H1 (cell line): ENCODE measurements around the gene KCNMA1.

Experiments used
- CREB1 ChIP-seq: IDR thresholded peaks from 2 replicates; pipeline ENCODE4 v1.6.1; 2012; ENCODE audit warnings: inconsistent platforms
- SIN3A ChIP-seq, 2 experiments: IDR thresholded peaks in 1 of 2; conservative IDR thresholded peaks in 1 of 2; 2 replicates each; pipeline ENCODE4 v1.6.1; 2011 to 2012; ENCODE audit warnings: low read length in 2 of 2, improper control_type of control experiment in 1 of 2, low read depth in 1 of 2, mild to moderate bottlenecking in 1 of 2
- SP1 ChIP-seq: IDR thresholded peaks from 2 replicates; pipeline ENCODE4 v1.6.1; 2011; ENCODE audit warnings: low read depth, low read length
- TF ChIP-seq, protein P1 (sequence below), 3 experiments: IDR thresholded peaks; 1 replicate in 2 of 3; 2 replicates in 1 of 3; pipeline versions ENCODE4 v1.5.1 to v1.6.1; 2011; ENCODE audit warnings: low read length in 3 of 3, mild to moderate bottlenecking in 3 of 3, inconsistent platforms in 2 of 3, low read depth in 1 of 3, moderate library complexity in 1 of 3; ENCODE audit not compliant: insufficient read depth in 1 of 3; ENCODE audit errors: control extremely low read depth in 1 of 3
- TF ChIP-seq, protein P2 (sequence below): IDR thresholded peaks from 2 replicates; pipeline ENCODE4 v1.6.1; 2011; ENCODE audit warnings: low read length, improper control_type of control experiment

GRCh38 chr10:77433546-77433945 lies 204.1 kb downstream of the KCNMA1 start:
- TF ChIP-seq, protein P1, sequence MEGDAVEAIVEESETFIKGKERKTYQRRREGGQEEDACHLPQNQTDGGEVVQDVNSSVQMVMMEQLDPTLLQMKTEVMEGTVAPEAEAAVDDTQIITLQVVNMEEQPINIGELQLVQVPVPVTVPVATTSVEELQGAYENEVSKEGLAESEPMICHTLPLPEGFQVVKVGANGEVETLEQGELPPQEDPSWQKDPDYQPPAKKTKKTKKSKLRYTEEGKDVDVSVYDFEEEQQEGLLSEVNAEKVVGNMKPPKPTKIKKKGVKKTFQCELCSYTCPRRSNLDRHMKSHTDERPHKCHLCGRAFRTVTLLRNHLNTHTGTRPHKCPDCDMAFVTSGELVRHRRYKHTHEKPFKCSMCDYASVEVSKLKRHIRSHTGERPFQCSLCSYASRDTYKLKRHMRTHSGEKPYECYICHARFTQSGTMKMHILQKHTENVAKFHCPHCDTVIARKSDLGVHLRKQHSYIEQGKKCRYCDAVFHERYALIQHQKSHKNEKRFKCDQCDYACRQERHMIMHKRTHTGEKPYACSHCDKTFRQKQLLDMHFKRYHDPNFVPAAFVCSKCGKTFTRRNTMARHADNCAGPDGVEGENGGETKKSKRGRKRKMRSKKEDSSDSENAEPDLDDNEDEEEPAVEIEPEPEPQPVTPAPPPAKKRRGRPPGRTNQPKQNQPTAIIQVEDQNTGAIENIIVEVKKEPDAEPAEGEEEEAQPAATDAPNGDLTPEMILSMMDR (IDR thresholded peaks at IDR 0.05; ENCODE audit: control extremely low read depth in 1 of 3, insufficient read depth in 1 of 3, low read depth in 1 of 3, low read length in 3 of 3), result no peak
- TF ChIP-seq, protein P2, sequence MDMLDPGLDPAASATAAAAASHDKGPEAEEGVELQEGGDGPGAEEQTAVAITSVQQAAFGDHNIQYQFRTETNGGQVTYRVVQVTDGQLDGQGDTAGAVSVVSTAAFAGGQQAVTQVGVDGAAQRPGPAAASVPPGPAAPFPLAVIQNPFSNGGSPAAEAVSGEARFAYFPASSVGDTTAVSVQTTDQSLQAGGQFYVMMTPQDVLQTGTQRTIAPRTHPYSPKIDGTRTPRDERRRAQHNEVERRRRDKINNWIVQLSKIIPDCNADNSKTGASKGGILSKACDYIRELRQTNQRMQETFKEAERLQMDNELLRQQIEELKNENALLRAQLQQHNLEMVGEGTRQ, result no peak
- no peak for TF ChIP-seq SIN3A (conservative IDR thresholded peaks at IDR 0.05 in 1 of 2, IDR thresholded peaks at IDR 0.05 in 1 of 2; ENCODE audit: low read depth in 1 of 2, low read length in 2 of 2)
- TF ChIP-seq SP1, result no peak
- TF ChIP-seq CREB1, result no peak
